ENCODE data around the gene LGALS12.
A peak's percentile ranks its signal among the peaks of the same experiment; 100 is the strongest.

Gene LGALS12, protein sequence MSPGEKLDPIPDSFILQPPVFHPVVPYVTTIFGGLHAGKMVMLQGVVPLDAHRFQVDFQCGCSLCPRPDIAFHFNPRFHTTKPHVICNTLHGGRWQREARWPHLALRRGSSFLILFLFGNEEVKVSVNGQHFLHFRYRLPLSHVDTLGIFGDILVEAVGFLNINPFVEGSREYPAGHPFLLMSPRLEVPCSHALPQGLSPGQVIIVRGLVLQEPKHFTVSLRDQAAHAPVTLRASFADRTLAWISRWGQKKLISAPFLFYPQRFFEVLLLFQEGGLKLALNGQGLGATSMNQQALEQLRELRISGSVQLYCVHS

DNA sequence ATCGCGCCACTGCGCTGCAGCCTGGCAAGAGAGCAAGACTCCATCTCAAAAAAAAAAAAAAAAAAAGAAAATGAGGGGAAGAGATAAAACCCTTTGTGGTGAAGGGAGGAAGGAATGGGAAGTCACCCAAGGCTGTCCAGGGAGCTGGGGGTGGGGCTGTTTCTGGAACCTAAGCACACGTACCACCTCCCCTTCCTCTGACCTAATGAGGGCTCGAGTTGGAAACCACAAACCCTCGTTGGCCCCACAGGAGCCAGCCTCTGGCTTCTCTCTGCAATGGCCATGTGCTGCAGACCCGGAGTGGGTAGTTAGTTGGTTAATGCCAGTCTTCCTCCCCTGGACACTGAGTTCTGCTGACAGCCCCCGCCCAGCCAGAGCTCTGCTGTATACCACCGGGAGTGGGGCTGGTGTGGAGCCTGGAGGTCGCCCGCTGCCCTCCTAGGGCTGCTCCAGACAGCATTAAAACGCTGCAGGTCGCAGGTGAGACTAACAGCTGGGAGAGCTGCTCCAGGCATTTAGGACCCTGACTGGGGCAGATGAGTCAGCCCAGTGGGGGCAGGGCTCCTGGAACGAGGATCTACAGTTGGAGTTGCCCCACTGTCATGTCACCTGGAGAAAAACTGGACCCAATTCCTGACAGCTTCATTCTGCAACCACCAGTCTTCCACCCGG lies at the start of gene LGALS12:
Gene LGALS12 (plus strand): TSS at position 228 of the 672 bp plus-strand sequence. CDS start 375 bp downstream, at position 603.
- DNase-seq (ENCODE audit: insufficient read length, low spot score) = no peak
- TF ChIP-seq, protein P1, sequence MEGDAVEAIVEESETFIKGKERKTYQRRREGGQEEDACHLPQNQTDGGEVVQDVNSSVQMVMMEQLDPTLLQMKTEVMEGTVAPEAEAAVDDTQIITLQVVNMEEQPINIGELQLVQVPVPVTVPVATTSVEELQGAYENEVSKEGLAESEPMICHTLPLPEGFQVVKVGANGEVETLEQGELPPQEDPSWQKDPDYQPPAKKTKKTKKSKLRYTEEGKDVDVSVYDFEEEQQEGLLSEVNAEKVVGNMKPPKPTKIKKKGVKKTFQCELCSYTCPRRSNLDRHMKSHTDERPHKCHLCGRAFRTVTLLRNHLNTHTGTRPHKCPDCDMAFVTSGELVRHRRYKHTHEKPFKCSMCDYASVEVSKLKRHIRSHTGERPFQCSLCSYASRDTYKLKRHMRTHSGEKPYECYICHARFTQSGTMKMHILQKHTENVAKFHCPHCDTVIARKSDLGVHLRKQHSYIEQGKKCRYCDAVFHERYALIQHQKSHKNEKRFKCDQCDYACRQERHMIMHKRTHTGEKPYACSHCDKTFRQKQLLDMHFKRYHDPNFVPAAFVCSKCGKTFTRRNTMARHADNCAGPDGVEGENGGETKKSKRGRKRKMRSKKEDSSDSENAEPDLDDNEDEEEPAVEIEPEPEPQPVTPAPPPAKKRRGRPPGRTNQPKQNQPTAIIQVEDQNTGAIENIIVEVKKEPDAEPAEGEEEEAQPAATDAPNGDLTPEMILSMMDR (IDR thresholded peaks at IDR 0.05; ENCODE audit: insufficient read depth, missing control alignments) = no peak
- no peak for FAIRE-seq

- FAIRE-seq = no peak
- TF ChIP-seq, protein P1 (IDR thresholded peaks at IDR 0.05; ENCODE audit: insufficient read depth, missing control alignments) = no peak
- DNase-seq (ENCODE audit: insufficient read length, low spot score) = no peak
Observed at GRCh38 chr11:63459586-63459985, 46.3 kb upstream of the LGALS12 start.

DNA sequence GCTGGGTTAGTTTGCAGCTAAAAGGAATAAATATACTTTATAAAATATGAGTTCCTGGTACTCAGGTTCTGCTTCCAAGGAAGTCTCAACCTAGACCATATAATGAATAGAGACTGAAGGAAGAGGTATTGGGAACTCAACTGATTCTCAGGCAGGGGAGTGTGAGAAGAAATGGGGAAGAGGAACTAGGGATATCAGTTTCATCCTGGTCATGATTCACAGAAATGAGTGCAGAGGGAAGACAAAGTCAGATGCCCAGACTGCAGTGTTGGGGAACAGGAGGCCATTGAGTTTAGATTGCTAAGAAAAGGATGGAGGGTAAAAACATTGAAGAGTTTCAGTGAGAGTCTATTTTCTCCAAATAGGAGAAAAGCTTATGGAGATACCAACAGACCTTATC lies 43.7 kb upstream of the LGALS12 start:
- DNase-seq (ENCODE audit: insufficient read length, low spot score) (no peak), FAIRE-seq (no peak)

DNA sequence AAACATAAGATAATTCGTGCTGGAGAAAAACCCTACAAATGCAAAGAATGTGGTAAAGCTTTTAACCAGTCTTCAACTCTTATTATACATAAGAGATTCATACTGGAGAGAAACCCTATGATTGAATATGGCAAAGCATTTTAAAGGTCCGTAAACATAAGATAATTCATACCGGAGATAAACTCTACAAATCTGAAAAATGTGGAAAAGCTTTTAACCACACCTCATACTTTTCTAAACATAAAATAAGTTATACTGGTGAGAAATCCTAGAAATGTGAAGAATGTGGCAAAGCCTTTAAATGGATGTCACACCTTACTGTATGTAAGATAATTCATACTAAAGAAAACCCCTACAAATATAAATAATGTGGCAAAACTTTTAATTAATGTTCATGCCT lies 35.6 kb upstream of the LGALS12 start:
- FAIRE-seq (no peak), DNase-seq (ENCODE audit: insufficient read length, low spot score) (no peak)

More for the DNA sequence above, 43.7 kb upstream of the LGALS12 start:
- TF ChIP-seq, protein P1 (IDR thresholded peaks at IDR 0.05; ENCODE audit: insufficient read depth, missing control alignments) = no peak

GRCh38 chr11:63472372-63472771 lies 33.5 kb upstream of the LGALS12 start:
- DNase-seq (ENCODE audit: insufficient read length, low spot score) = no peak
- TF ChIP-seq, protein P1 (IDR thresholded peaks at IDR 0.05; ENCODE audit: insufficient read depth, missing control alignments) = no peak
- FAIRE-seq = no peak

More for the DNA sequence above, 35.6 kb upstream of the LGALS12 start:
- TF ChIP-seq, protein P1 (IDR thresholded peaks at IDR 0.05; ENCODE audit: insufficient read depth, missing control alignments) = no peak

GRCh38 chr11:63476618-63477017 lies 29.3 kb upstream of the LGALS12 start:
- FAIRE-seq = no peak
- TF ChIP-seq, protein P1 (IDR thresholded peaks at IDR 0.05; ENCODE audit: insufficient read depth, missing control alignments) = no peak
- DNase-seq (ENCODE audit: insufficient read length, low spot score) = no peak

DNA sequence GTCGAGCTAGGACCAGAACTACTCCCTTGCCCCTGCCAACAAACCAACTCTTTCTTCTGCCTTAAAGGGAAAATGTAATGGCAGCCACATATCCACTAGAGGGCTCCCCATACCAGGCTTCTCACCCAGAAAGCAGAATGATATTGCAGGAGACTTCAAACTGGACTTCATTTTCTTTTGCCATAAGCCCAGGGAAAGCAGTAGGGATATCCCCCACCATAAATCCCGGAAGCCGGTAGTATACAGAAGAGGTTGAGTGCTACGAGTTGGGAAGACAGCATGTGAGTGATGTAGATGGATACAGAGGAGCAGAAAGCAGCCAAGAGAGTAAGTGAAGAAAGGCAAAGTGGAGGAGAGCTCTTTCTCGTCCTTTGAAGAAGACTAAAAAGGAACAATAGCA lies 27.0 kb upstream of the LGALS12 start:
- TF ChIP-seq, protein P1 (IDR thresholded peaks at IDR 0.05; ENCODE audit: insufficient read depth, missing control alignments) = peak; percentile 91
- DNase-seq (ENCODE audit: insufficient read length, low spot score) = peak; percentile 27
- FAIRE-seq = no peak

All from D721Med (cell line).